ENCODE measurements around the gene CCL24. TPM values are rescaled to one million over a fixed set of nuclear protein-coding genes. Genes with fewer than 3 reads are reported as not detected.
"Not testable (repeated sequence)": the region's sequence is repeated elsewhere in the genome, so short reads cannot be mapped to it uniquely, and the experiment has no call there.

CCL24 gene
- total RNA-seq, 1 donor from 2014 or later: not detected

DNA sequence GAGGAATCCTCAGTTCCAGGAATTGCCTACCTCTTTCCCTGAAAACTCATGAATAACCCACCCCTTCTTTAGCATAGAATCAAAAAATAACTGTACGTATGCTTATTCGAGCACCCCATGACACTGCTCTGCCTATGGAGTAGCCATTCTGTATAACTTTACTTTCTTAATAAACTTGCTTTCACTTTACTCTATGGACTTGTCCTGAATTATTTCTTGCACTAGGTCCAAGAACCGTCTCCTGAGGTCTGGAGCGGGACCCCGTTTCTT is 11.1 kb downstream of the CCL24 start:
- no peaks in the 10 kb centered on the region for H3K27me3 ChIP-seq (ENCODE audit: control insufficient read depth, insufficient read depth, low read length)
- TF ChIP-seq, protein P1, sequence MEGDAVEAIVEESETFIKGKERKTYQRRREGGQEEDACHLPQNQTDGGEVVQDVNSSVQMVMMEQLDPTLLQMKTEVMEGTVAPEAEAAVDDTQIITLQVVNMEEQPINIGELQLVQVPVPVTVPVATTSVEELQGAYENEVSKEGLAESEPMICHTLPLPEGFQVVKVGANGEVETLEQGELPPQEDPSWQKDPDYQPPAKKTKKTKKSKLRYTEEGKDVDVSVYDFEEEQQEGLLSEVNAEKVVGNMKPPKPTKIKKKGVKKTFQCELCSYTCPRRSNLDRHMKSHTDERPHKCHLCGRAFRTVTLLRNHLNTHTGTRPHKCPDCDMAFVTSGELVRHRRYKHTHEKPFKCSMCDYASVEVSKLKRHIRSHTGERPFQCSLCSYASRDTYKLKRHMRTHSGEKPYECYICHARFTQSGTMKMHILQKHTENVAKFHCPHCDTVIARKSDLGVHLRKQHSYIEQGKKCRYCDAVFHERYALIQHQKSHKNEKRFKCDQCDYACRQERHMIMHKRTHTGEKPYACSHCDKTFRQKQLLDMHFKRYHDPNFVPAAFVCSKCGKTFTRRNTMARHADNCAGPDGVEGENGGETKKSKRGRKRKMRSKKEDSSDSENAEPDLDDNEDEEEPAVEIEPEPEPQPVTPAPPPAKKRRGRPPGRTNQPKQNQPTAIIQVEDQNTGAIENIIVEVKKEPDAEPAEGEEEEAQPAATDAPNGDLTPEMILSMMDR (IDR thresholded peaks at IDR 0.05; ENCODE audit: insufficient read depth, low read length, severe bottlenecking): no peak
- no peak overlapping the region for H3K4me3 ChIP-seq (ENCODE audit: low read depth, low read length)
- FAIRE-seq (no peak), DNase-seq (ENCODE audit: low read depth) (no peak)
- H3K36me3 ChIP-seq (ENCODE audit: control insufficient read depth, insufficient read depth, low read length): no peaks in the 10 kb centered on the region

DNA sequence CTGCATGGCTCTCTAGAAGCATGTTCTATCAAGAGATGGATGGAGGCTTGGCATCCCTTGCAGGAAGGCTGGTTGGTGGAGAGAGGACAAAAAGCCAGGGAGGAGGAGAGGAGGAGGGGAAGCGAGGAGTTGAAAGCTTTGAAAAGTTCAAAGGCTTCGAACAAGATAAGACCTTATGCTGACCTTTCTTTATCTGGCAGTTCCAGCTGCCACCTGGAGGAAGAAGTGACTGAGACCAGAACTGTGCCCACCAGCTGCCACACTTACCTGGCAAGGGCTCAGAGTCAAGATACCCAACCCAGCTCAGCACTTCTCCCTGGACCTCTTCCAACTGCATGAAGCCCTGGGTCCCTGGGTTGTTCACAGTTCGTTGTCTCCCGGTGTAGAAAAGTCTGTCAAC is 14.8 kb downstream of the CCL24 start:
- TF ChIP-seq, protein P1 (IDR thresholded peaks at IDR 0.05; ENCODE audit: insufficient read depth, low read length, severe bottlenecking): no peak
- no peak overlapping the region for H3K4me3 ChIP-seq (ENCODE audit: low read depth, low read length)

DNA sequence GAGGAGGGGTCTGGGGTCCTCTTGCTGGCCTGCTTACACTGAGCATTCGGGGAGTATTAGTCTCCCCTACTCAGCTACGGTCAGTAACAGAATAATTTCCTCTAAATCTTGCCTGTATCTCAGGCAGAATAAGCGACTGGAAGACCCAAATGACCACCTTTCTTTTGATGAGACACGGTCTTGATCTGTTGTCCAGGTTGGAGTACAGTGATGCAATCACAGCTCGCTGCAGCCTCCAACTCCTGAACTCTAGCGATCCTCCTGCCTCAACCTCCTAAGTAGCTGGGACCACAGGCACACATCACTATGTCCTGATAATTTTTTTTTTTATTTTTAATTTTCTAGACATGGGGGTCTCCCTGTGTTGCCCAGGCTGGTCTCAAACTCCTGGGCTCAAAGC is 17.2 kb downstream of the CCL24 start:
- H3K27me3 ChIP-seq (ENCODE audit: control insufficient read depth, insufficient read depth, low read length): peaks cover 2% of the 10 kb centered on the region
- no peaks in the 10 kb centered on the region for H3K36me3 ChIP-seq (ENCODE audit: control insufficient read depth, insufficient read depth, low read length)
- FAIRE-seq: no peak
- no peak overlapping the region for H3K4me3 ChIP-seq (ENCODE audit: low read depth, low read length)
- no peak for DNase-seq (ENCODE audit: low read depth)
- TF ChIP-seq, protein P1 (IDR thresholded peaks at IDR 0.05; ENCODE audit: insufficient read depth, low read length, severe bottlenecking): no peak

More for the DNA sequence above, 14.8 kb downstream of the CCL24 start:
- no peaks in the 10 kb centered on the region for H3K36me3 ChIP-seq (ENCODE audit: control insufficient read depth, insufficient read depth, low read length)
- DNase-seq (ENCODE audit: low read depth) (no peak), FAIRE-seq (no peak)
- H3K27me3 ChIP-seq (ENCODE audit: control insufficient read depth, insufficient read depth, low read length): peaks cover 2% of the 10 kb centered on the region

DNA sequence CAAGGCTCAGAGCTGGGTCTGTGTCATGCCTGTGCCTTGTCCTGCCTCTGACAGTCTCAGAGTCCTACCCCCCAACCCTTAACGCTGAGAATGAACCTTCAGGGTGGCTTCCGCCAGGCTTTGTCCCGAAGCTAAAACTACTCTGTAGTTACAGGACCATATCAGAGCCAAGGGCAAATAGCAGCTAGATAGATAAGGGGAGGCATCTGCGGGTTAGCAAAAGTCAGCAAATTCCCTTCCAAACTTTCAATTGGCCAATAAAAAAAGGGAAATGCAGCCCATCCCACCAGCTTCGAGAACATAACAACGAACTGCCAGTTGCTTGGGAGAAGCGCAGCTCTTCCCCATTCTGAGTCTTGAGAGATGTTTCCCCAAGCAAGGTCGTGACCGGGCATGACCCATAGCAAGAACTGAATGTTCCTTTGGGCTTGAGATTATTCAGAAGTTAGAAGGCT is 17.7 kb downstream of the CCL24 start:
- DNase-seq (ENCODE audit: low read depth): no peak
- FAIRE-seq: no peak
- H3K27me3 ChIP-seq (ENCODE audit: control insufficient read depth, insufficient read depth, low read length): peaks cover 2% of the 10 kb centered on the region
- TF ChIP-seq, protein P1 (IDR thresholded peaks at IDR 0.05; ENCODE audit: insufficient read depth, low read length, severe bottlenecking): no peak
- H3K4me3 ChIP-seq (ENCODE audit: low read depth, low read length): no peak overlapping the region
- no peaks in the 10 kb centered on the region for H3K36me3 ChIP-seq (ENCODE audit: control insufficient read depth, insufficient read depth, low read length)

DNA sequence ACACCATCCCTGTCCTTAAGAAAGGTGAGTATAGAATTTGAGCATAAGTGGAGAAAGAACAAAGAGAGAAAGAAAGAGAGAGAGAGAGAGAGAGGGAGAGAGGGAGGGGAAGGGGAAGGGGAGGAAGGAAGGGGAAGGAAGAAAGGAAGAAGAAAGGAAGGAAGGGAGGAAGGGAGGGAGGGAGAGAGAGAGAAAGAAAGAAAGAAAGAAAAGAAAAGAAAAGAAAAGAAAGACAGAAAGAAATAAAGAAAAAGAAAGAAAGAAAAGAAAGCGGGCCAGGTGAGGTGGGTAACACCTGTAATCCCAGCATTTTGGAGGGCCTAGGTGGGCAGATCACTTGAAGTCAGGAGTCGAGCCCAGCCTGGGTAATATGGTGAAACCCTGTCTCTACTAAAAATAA is 19.9 kb downstream of the CCL24 start:
- Histone ChIP-seq H3K4me3 (ENCODE audit: low read depth, low read length) (no peak overlapping the region), H3K27me3 (ENCODE audit: control insufficient read depth, insufficient read depth, low read length) (peaks cover 2% of the 10 kb centered on the region), H3K36me3 (ENCODE audit: control insufficient read depth, insufficient read depth, low read length) (no peaks in the 10 kb centered on the region)
- DNase-seq (ENCODE audit: low read depth): no peak
- TF ChIP-seq, protein P1 (IDR thresholded peaks at IDR 0.05; ENCODE audit: insufficient read depth, low read length, severe bottlenecking): no peak
- no peak for FAIRE-seq

DNA sequence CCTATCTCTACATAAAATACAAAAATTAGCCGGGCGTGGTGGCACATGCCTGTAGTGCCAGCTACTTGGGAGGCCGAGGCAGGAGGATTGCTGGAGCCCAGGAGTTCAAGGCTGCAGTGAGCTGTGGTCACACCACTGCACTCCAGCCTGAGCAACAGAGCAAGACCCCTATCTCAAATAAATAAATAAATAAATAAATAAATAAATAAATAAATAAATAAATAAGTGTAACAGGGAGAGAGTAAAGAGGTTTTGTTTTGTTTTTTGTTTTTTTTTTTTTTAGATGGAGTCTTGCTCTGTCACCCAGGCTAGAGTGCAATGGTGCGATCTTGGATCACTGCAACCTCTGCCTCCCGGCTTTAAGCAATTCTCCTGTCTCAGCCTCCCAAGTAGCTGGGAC is 21.0 kb downstream of the CCL24 start:
- not testable (repeated sequence) for FAIRE-seq; H3K36me3 ChIP-seq (ENCODE audit: control insufficient read depth, insufficient read depth, low read length); H3K4me3 ChIP-seq (ENCODE audit: low read depth, low read length); H3K27me3 ChIP-seq (ENCODE audit: control insufficient read depth, insufficient read depth, low read length); DNase-seq (ENCODE audit: low read depth)

Measured in bronchial epithelial cell (primary cell).